ENCODE results near the gene S100A14. TPM values are rescaled to one million over a fixed set of nuclear protein-coding genes. Genes with fewer than 3 reads are reported as not detected.

S100A14 gene
- total RNA-seq, 1 experiment from 2014 or later: 252 TPM

GRCh38 chr1:153572569-153573015, 43.5 kb downstream of the S100A14 start:
- H3K9ac ChIP-seq (ENCODE audit: low read length): peak overlapping the region; percentile 43
- DNase-seq (ENCODE audit: low read depth, low spot score) (peak; percentile 84), ATAC-seq (peak; percentile 82)
- H3K36me3 ChIP-seq (ENCODE audit: control insufficient read depth in 1 of 2, insufficient read depth in 2 of 2, low read length in 2 of 2): no peaks in the 10 kb centered on the region
- H3K9me2 ChIP-seq (ENCODE audit: insufficient read depth): no peaks in the 10 kb centered on the region
- H3K4me3 ChIP-seq (replicated peaks in 1 of 2; ENCODE audit: low read depth in 1 of 2, low read length in 2 of 2): peak overlapping the region in 1 of 2 experiments; percentile 20; a peak in 1 of 4 replicates
- RAD21 ChIA-PET (ENCODE audit: low non-redundant PET in 1 of 2, low total read pairs in 2 of 2, uncharacterized antibody in 2 of 2, unreplicated experiment in 2 of 2): interaction anchor here (0.7 to 1.9 kb wide), 9 partner anchors 38 to 62 kb away, joined by 3 to 8 read pairs (median 4); partner anchors contain the start of genes CHTOP (in 2 of the 2), S100A13 (in 2 of the 2), S100A14 (in 1 of the 2) and S100A16 (in 1 of the 2)
- peak overlapping the region; percentile 62 for H3K4me2 ChIP-seq (ENCODE audit: low read length)
- no peaks in the 10 kb centered on the region for H3K27me3 ChIP-seq (ENCODE audit: insufficient read depth, low read length)
- H3K9me3 ChIP-seq (ENCODE audit: control insufficient read depth in 1 of 2, insufficient read depth in 1 of 2, low read depth in 1 of 2, low read length in 2 of 2): no peaks in the 10 kb centered on the region
- H4K20me1 ChIP-seq (ENCODE audit: insufficient read depth): no peaks in the 10 kb centered on the region
- no peaks in the 10 kb centered on the region for H3K79me2 ChIP-seq (ENCODE audit: insufficient read depth, low read length)
- no peak overlapping the region for H2AFZ ChIP-seq (ENCODE audit: low read depth, low read length, poor library complexity, severe bottlenecking)
- no TSS peak for BruUV-seq (replicated peaks)
- peak in 2 of 3 experiments; percentile 91 to 97; a peak in 4 of 6 replicates for TF ChIP-seq CTCF (IDR thresholded peaks at IDR 0.05 in 2 of 3, conservative IDR thresholded peaks at IDR 0.05 in 1 of 3; ENCODE audit: borderline replicate concordance in 1 of 3, insufficient read depth in 1 of 3, low read depth in 2 of 3, low read length in 2 of 3)
- no peak for TF ChIP-seq ZNF274 (IDR thresholded peaks at IDR 0.05; ENCODE audit: low read depth, low read length)
- peak; percentile 58 for TF ChIP-seq YY1 (IDR thresholded peaks at IDR 0.05; ENCODE audit: extremely low read depth, insufficient replicate concordance, low read depth, low read length)
- 0 out of 2 replicates have a peak, but pooled peaks have one; percentile 18 for TF ChIP-seq POLR2AphosphoS5 (IDR thresholded peaks at IDR 0.05; ENCODE audit: low read depth, low read length)
- intact Hi-C loops (cut with micrococcal nuclease): loop anchor here (1.0 to 2.0 kb wide), 5 partner anchors 44 to 414 kb away; partner anchors contain the start of genes RAB13, S100A13 and S100A14
- H3K27ac ChIP-seq (ENCODE audit: low read depth, low read length): peak overlapping the region; percentile 57
- H3K4me1 ChIP-seq (ENCODE audit: control insufficient read depth in 1 of 2, insufficient read depth in 2 of 2, low read length in 2 of 2): peaks cover 32 to 53% of the 10 kb centered on the region in 2 experiments
- POLR2A ChIA-PET: interaction anchor here (0.8 to 4.2 kb wide), 12 partner anchors 8 to 418 kb away, joined by 3 to 38 read pairs (median 7); partner anchors contain the start of genes CHTOP, ILF2, RPS27 and S100A13
- CTCF ChIA-PET: interaction anchor here (0.6 to 3.6 kb wide), 32 partner anchors 9 to 221 kb away, joined by 3 to 33 read pairs (median 4); partner anchors contain the start of genes CHTOP, S100A1, S100A13 and S100A14

Data from HCT116 (cell line).